HEK293 (cell line): ENCODE measurements around the gene PJA2.

Experiments
- CTCF ChIA-PET: fragments of 350-600 bp; formaldehyde crosslinking; extraction: SDS; loops from one replicate; lab custom pipeline; 2021; ENCODE audit warnings: antibody characterized with exemption; lab: Yijun Ruan, JAX
- POLR2A ChIA-PET: fragments of 300-600 bp; formaldehyde crosslinking; extraction: SDS; loops from one replicate; lab custom pipeline; 2020; ENCODE audit warnings: antibody characterized with exemption, inconsistent platforms; lab: Yijun Ruan, JAX
- H3K27ac ChIP-seq: fragments of 200-500 bp; sonication (Bioruptor generic); 2 replicates; pipeline ENCODE4 v1.5.1; 2014; ENCODE audit warnings: low read depth, low read length, control low read depth, inconsistent platforms; ENCODE audit errors: extremely low read depth
- H3K36me3 ChIP-seq, 2 experiments: fragments of 200-500 bp in 1 of 2; sonication (Bioruptor generic) in 1 of 2; 1 replicate in 1 of 2; 2 replicates in 1 of 2; pipeline ENCODE4 v1.5.1; 2014 to 2017; ENCODE audit warnings: inconsistent platforms in 2 of 2, low read length in 2 of 2; ENCODE audit not compliant: control insufficient read depth in 2 of 2, insufficient read depth in 1 of 2
- H3K4me1 ChIP-seq: fragments of 200-500 bp; sonication (Bioruptor generic); 2 replicates; pipeline ENCODE4 v1.5.1; 2014; ENCODE audit warnings: mild to moderate bottlenecking, low read length, inconsistent platforms; ENCODE audit not compliant: control insufficient read depth, insufficient read depth
- H3K4me3 ChIP-seq: 2 replicates; pipeline ENCODE4 v1.5.1; 2011; ENCODE audit warnings: low read depth, mild to moderate bottlenecking, control low read depth, low read length, moderate library complexity
- H3K9me3 ChIP-seq: fragments of 200-500 bp; sonication (Bioruptor generic); 2 replicates; pipeline ENCODE4 v1.5.1; 2014; ENCODE audit warnings: low read depth, low read length, inconsistent platforms; ENCODE audit not compliant: control insufficient read depth, insufficient read depth
- KLF1 ChIP-seq: fragments of 450-650 bp; formaldehyde crosslinking; IDR thresholded peaks from 2 replicates; pipeline ENCODE4 v1.5.1; 2016; ENCODE audit warnings: missing biosample characterization, missing genetic modification characterization
- KLF10 ChIP-seq: fragments of 450-650 bp; IDR thresholded peaks from 2 replicates; pipeline ENCODE4 v1.5.1; 2018; ENCODE audit warnings: missing biosample characterization, mild to moderate bottlenecking, missing genetic modification characterization
- KLF7 ChIP-seq: fragments of 450-650 bp; formaldehyde crosslinking; IDR thresholded peaks from 2 replicates; pipeline ENCODE4 v1.5.1; 2016; ENCODE audit warnings: missing biosample characterization, missing genetic modification characterization, borderline replicate concordance
- OSR2 ChIP-seq: fragments of 450-650 bp; formaldehyde crosslinking; IDR thresholded peaks from 2 replicates; pipeline ENCODE4 v1.5.1; 2016; ENCODE audit warnings: missing biosample characterization, missing genetic modification characterization
- TCF7L2 ChIP-seq: IDR thresholded peaks from 2 replicates; pipeline ENCODE4 v1.6.1; 2011; ENCODE audit warnings: low read depth, mild to moderate bottlenecking, inconsistent platforms, low read length, moderate library complexity, borderline replicate concordance
- ZEB2 ChIP-seq: fragments of 450-650 bp; formaldehyde crosslinking; IDR thresholded peaks from 2 replicates; pipeline ENCODE4 v1.5.1; 2016; ENCODE audit warnings: missing biosample characterization, missing genetic modification characterization
- ZFP69B ChIP-seq: fragments of 450-650 bp; formaldehyde crosslinking; IDR thresholded peaks from 2 replicates; pipeline ENCODE4 v1.5.1; 2016; ENCODE audit warnings: missing biosample characterization, missing genetic modification characterization
- ZNF140 ChIP-seq: fragments of 450-650 bp; formaldehyde crosslinking; IDR thresholded peaks from 2 replicates; pipeline ENCODE4 v1.5.1; 2016; ENCODE audit warnings: missing biosample characterization, missing genetic modification characterization
- ZNF280C ChIP-seq: fragments of 450-650 bp; formaldehyde crosslinking; IDR thresholded peaks from 2 replicates; pipeline ENCODE4 v1.5.1; 2016; ENCODE audit warnings: missing biosample characterization, missing genetic modification characterization
- ZNF341 ChIP-seq: fragments of 450-650 bp; formaldehyde crosslinking; IDR thresholded peaks from 2 replicates; pipeline ENCODE4; 2016; ENCODE audit warnings: low read depth, missing biosample characterization, missing genetic modification characterization
- ZNF362 ChIP-seq: fragments of 450-650 bp; formaldehyde crosslinking; IDR thresholded peaks from 2 replicates; pipeline ENCODE4 v1.5.1; 2016; ENCODE audit warnings: missing biosample characterization, missing genetic modification characterization
- ZNF366 ChIP-seq: fragments of 450-650 bp; formaldehyde crosslinking; conservative IDR thresholded peaks from 2 replicates; pipeline ENCODE4 v1.5.1; 2016; ENCODE audit warnings: missing biosample characterization, missing genetic modification characterization
- ZNF394 ChIP-seq: fragments of 450-650 bp; formaldehyde crosslinking; IDR thresholded peaks from 2 replicates; pipeline ENCODE4 v1.5.1; 2016; ENCODE audit warnings: missing biosample characterization, missing genetic modification characterization, mild to moderate bottlenecking, moderate library complexity, borderline replicate concordance
- ZNF510 ChIP-seq: fragments of 450-650 bp; formaldehyde crosslinking; IDR thresholded peaks from 2 replicates; pipeline ENCODE4 v1.5.1; 2018; ENCODE audit warnings: mild to moderate bottlenecking, missing genetic modification characterization, missing biosample characterization; ENCODE audit not compliant: insufficient replicate concordance
- ZNF513 ChIP-seq: fragments of 450-650 bp; IDR thresholded peaks from 2 replicates; pipeline ENCODE4 v1.5.1; 2018; ENCODE audit warnings: missing biosample characterization, missing genetic modification characterization
- ZNF521 ChIP-seq: fragments of 450-650 bp; formaldehyde crosslinking; IDR thresholded peaks from 2 replicates; pipeline ENCODE4 v1.5.1; 2017; ENCODE audit warnings: missing biosample characterization, mild to moderate bottlenecking, missing genetic modification characterization
- ZNF561 ChIP-seq: fragments of 450-650 bp; IDR thresholded peaks from 2 replicates; pipeline ENCODE4 v1.5.1; 2018; ENCODE audit warnings: missing biosample characterization, missing genetic modification characterization, borderline replicate concordance
- ZNF707 ChIP-seq: fragments of 450-650 bp; formaldehyde crosslinking; IDR thresholded peaks from 2 replicates; pipeline ENCODE4 v1.5.1; 2016; ENCODE audit warnings: missing biosample characterization, missing genetic modification characterization
- ZSCAN16 ChIP-seq: fragments of 450-650 bp; formaldehyde crosslinking; IDR thresholded peaks from 2 replicates; pipeline ENCODE4 v1.5.1; 2016; ENCODE audit warnings: missing biosample characterization, missing genetic modification characterization
- ZSCAN18 ChIP-seq: fragments of 450-650 bp; formaldehyde crosslinking; IDR thresholded peaks from 2 replicates; pipeline ENCODE4 v1.5.1; 2016; ENCODE audit warnings: missing biosample characterization, missing genetic modification characterization
- TF ChIP-seq, protein P1 (sequence below): fragments of 450-650 bp; formaldehyde crosslinking; IDR thresholded peaks from 2 replicates; pipeline ENCODE4 v1.5.1; 2017; ENCODE audit warnings: missing biosample characterization, missing genetic modification characterization

Gene PJA2

DNA sequence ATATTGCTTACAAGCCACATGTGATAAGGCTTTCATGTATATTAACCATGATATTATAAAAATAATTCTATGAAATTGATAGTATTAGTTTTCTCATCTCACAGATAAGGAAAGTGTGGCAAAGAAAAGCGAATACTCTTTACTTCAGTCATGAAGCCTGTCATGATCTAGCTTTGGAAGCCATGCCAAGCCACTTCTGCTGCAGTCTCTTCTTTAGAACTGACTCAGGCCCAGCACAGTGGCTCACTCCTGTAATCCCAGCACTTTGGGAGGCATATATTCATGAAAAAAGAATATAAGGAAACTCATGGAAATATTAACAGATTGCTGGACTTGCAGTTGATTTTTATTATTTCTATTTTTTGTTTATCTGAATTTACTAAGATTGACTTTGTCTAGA is 42.9 kb upstream of the PJA2 start:
- ChIA-PET POLR2A (no interaction called here), CTCF (no interaction called here)
- TF ChIP-seq ZNF366 (tag by site-specific recombination) (no peak), ZNF561 (tag by site-specific recombination) (no peak), ZNF394 (no peak), KLF7 (tag by site-specific recombination) (no peak), ZNF513 (tag by site-specific recombination) (no peak), ZNF140 (tag by site-specific recombination) (no peak), ZFP69B (tag by site-specific recombination) (no peak), ZEB2 (tag by site-specific recombination) (no peak), TCF7L2 (no peak), KLF1 (tag by site-specific recombination) (no peak), ZSCAN16 (tag by site-specific recombination) (no peak), ZSCAN18 (tag by site-specific recombination) (no peak), ZNF521 (no peak)
- Histone ChIP-seq H3K4me1 (peaks cover 4% of the 10 kb centered on the region; the same call in 1 of the 2 replicates), H3K27ac (no peak overlapping the region), H3K4me3 (no peak overlapping the region), H3K9me3 (no peaks in the 10 kb centered on the region), H3K36me3 (no peaks in the 10 kb centered on the region; a peak in 1 of 3 replicates)

DNA sequence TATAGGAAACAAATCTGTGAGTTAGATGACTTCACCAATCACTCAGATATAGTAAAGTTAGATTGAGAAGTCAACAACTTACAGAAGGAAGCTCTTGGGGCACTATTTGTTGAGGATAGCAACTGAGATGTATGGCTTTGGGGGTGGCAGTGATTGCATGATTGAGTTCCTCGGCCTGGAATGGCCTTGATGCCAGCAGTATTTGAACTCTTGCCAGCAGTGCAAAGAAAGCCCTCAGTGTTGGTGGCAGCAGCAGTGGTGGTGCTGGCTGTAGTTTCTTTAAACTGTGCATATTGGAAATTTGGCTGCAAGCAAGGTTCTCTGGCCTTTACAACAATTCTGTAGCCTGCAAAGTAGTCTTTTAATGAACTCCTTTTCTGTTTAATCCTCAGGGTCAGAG is 41.4 kb upstream of the PJA2 start:
- Histone ChIP-seq H3K4me1 (peaks cover 4% of the 10 kb centered on the region; the same call in 1 of the 2 replicates), H3K9me3 (no peaks in the 10 kb centered on the region), H3K27ac (no peak overlapping the region), H3K4me3 (no peak overlapping the region), H3K36me3 (no peaks in the 10 kb centered on the region; a peak in 1 of 3 replicates)
- TF ChIP-seq, protein P1, sequence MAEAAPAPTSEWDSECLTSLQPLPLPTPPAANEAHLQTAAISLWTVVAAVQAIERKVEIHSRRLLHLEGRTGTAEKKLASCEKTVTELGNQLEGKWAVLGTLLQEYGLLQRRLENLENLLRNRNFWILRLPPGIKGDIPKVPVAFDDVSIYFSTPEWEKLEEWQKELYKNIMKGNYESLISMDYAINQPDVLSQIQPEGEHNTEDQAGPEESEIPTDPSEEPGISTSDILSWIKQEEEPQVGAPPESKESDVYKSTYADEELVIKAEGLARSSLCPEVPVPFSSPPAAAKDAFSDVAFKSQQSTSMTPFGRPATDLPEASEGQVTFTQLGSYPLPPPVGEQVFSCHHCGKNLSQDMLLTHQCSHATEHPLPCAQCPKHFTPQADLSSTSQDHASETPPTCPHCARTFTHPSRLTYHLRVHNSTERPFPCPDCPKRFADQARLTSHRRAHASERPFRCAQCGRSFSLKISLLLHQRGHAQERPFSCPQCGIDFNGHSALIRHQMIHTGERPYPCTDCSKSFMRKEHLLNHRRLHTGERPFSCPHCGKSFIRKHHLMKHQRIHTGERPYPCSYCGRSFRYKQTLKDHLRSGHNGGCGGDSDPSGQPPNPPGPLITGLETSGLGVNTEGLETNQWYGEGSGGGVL (tag by site-specific recombination), result no peak
- TF ChIP-seq ZNF362 (tag by site-specific recombination), result no peak
- ChIA-PET POLR2A (no interaction called here), CTCF (no interaction called here)

GRCh38 chr5:109450129-109450877 is 40.5 kb upstream of the PJA2 start:
- ChIA-PET POLR2A (no interaction called here), CTCF (no interaction called here)
- Histone ChIP-seq H3K4me1 (no peaks in the 10 kb centered on the region), H3K36me3 (no peaks in the 10 kb centered on the region; a peak in 1 of 3 replicates), H3K9me3 (no peaks in the 10 kb centered on the region), H3K27ac (no peak overlapping the region), H3K4me3 (no peak overlapping the region)
- TF ChIP-seq ZNF280C (tag by site-specific recombination) (no peak), OSR2 (no peak), KLF10 (tag by site-specific recombination) (no peak), ZNF510 (tag by site-specific recombination) (no peak), ZNF341 (no peak), ZNF707 (tag by site-specific recombination) (no peak), ZNF513 (tag by site-specific recombination) (no peak)
